ENCODE results near the gene GMDS. TPM values are rescaled to one million over a fixed set of nuclear protein-coding genes. Genes with fewer than 3 reads are reported as not detected.

GMDS gene
- total and polyA plus RNA-seq, 2 donors (not counting 1 experiment from before 2014, with no cell fraction given), result 11.5 to 16.4 TPM

- Mint-ChIP-seq H3K27me3 (no peaks in the 10 kb centered on the region), H3K4me3 (no peak overlapping the region), H3K4me1 (peaks cover 5% of the 10 kb centered on the region), H3K9me3 (ENCODE audit: insufficient read depth) (no peaks in the 10 kb centered on the region), H3K27ac (no peak overlapping the region)
- DNase-seq, result no peak
- CTCF ChIA-PET, result no interaction called here
- Histone ChIP-seq H3K4me3 (ENCODE audit: control extremely low read depth in 1 of 5, extremely low read depth in 1 of 5, insufficient read depth in 1 of 5, low read depth in 2 of 5, low read length in 4 of 5) (no peak overlapping the region), H3K27ac (ENCODE audit: low read length in 2 of 2) (no peak overlapping the region), H2AFZ (ENCODE audit: insufficient read depth, low read depth, low read length, poor library complexity, severe bottlenecking) (no peak overlapping the region), H3K9me3 (ENCODE audit: control extremely low read depth in 1 of 3, control insufficient read depth in 2 of 3, insufficient read depth in 1 of 3, low read length in 2 of 3) (peaks cover 0 to 8% (median 4%) of the 10 kb centered on the region in 3 donors), H3K9ac (ENCODE audit: low read length) (no peak overlapping the region), H3K27me3 (replicated peaks in 1 of 4; ENCODE audit: control extremely low read depth in 1 of 4, control insufficient read depth in 3 of 4, insufficient read depth in 4 of 4, low read length in 3 of 4) (no peaks in the 10 kb centered on the region), H3K4me2 (replicated peaks; ENCODE audit: low read depth, low read length, poor library complexity, severe bottlenecking) (no peak overlapping the region), H4K20me1 (ENCODE audit: control insufficient read depth, insufficient read depth, low read length, poor library complexity, severe bottlenecking) (no peaks in the 10 kb centered on the region), H3K79me2 (ENCODE audit: control insufficient read depth, insufficient read depth, low read length) (no peaks in the 10 kb centered on the region), H3K4me1 (ENCODE audit: control insufficient read depth in 2 of 2, insufficient read depth in 2 of 2, low read length in 2 of 2) (no peaks in the 10 kb centered on the region), H3K36me3 (replicated peaks in 1 of 2; ENCODE audit: control extremely low read depth in 1 of 2, control insufficient read depth in 1 of 2, extremely low read depth in 1 of 2, insufficient read depth in 2 of 2, low read length in 1 of 2) (no peaks in the 10 kb centered on the region)
- ATAC-seq (ENCODE audit: low read depth), result no peak
- no peak for TF ChIP-seq EZH2 (IDR thresholded peaks at IDR 0.05; ENCODE audit: borderline replicate concordance, insufficient read depth, low read depth, low read length, poor library complexity, severe bottlenecking)
- no peak for TF ChIP-seq CTCF (IDR thresholded peaks at IDR 0.05)
- intact Hi-C loops (cut with micrococcal nuclease), result no loop called here
- POLR2A ChIA-PET, result no interaction called here
Measured at GRCh38 chr6:2019051-2019450, 226.4 kb downstream of the GMDS start.

GRCh38 chr6:2016040-2016439 is 229.4 kb downstream of the GMDS start:
- DNase-seq (no peak), ATAC-seq (ENCODE audit: low read depth) (no peak)
- no CpG with 5 or more reads among the region's 4 CpGs for WGBS (ENCODE audit: insufficient coverage)
- Histone ChIP-seq H2AFZ (ENCODE audit: insufficient read depth, low read depth, low read length, poor library complexity, severe bottlenecking) (no peak overlapping the region), H3K79me2 (ENCODE audit: control insufficient read depth, insufficient read depth, low read length) (no peaks in the 10 kb centered on the region), H3K9ac (ENCODE audit: low read length) (no peak overlapping the region), H3K36me3 (replicated peaks in 1 of 2; ENCODE audit: control extremely low read depth in 1 of 2, control insufficient read depth in 1 of 2, extremely low read depth in 1 of 2, insufficient read depth in 2 of 2, low read length in 1 of 2) (no peaks in the 10 kb centered on the region), H3K27me3 (replicated peaks in 1 of 4; ENCODE audit: control extremely low read depth in 1 of 4, control insufficient read depth in 3 of 4, insufficient read depth in 4 of 4, low read length in 3 of 4) (no peaks in the 10 kb centered on the region), H3K4me1 (ENCODE audit: control insufficient read depth in 2 of 2, insufficient read depth in 2 of 2, low read length in 2 of 2) (no peaks in the 10 kb centered on the region), H3K9me3 (ENCODE audit: control extremely low read depth in 1 of 3, control insufficient read depth in 2 of 3, insufficient read depth in 1 of 3, low read length in 2 of 3) (peaks cover 0 to 12% (median 8%) of the 10 kb centered on the region in 3 donors), H3K27ac (ENCODE audit: low read length in 2 of 2) (no peak overlapping the region), H3K4me2 (replicated peaks; ENCODE audit: low read depth, low read length, poor library complexity, severe bottlenecking) (no peak overlapping the region), H3K4me3 (ENCODE audit: control extremely low read depth in 1 of 5, extremely low read depth in 1 of 5, insufficient read depth in 1 of 5, low read depth in 2 of 5, low read length in 4 of 5) (no peak overlapping the region), H4K20me1 (ENCODE audit: control insufficient read depth, insufficient read depth, low read length, poor library complexity, severe bottlenecking) (no peaks in the 10 kb centered on the region)
- H3K4me1 Mint-ChIP-seq, result peaks cover 4% of the 10 kb centered on the region
- peaks cover 3% of the 10 kb centered on the region for H3K9me3 Mint-ChIP-seq (ENCODE audit: insufficient read depth)
- POLR2A ChIA-PET, result no interaction called here
- intact Hi-C loops (cut with micrococcal nuclease), result no loop called here
- H3K27me3 Mint-ChIP-seq, result no peaks in the 10 kb centered on the region
- CTCF ChIA-PET, result no interaction called here
- H3K27ac Mint-ChIP-seq, result no peak overlapping the region
- TF ChIP-seq CTCF (IDR thresholded peaks at IDR 0.05) (no peak), EZH2 (IDR thresholded peaks at IDR 0.05; ENCODE audit: borderline replicate concordance, insufficient read depth, low read depth, low read length, poor library complexity, severe bottlenecking) (no peak)
- H3K4me3 Mint-ChIP-seq, result no peak overlapping the region
